WTC11 (cell line): Measurements from ENCODE around the gene UCN. TPM values are rescaled to one million over a fixed set of nuclear protein-coding genes. Genes with fewer than 3 reads are reported as not detected.

Experiments used
- ATAC-seq: fragments of 200-7000 bp; cut with Tn5 transposase; 2 replicates; pipeline ENCODE4 v1.10.0; 2021; ENCODE audit warnings: mild to moderate bottlenecking, moderate library complexity
- CTCF ChIA-PET: fragments of 300-600 bp; sonication (Branson Sonifier 250); formaldehyde crosslinking; loops from one replicate; lab custom pipeline; 2021; ENCODE audit warnings: antibody characterized with exemption; lab: Charles Lee
- POLR2A ChIA-PET: fragments of 350-600 bp; sonication (Branson Sonifier 250); formaldehyde crosslinking; loops from one replicate; lab custom pipeline; 2021; ENCODE audit warnings: antibody characterized with exemption; lab: Charles Lee
- DNase-seq: peaks from one replicate; pipeline ENCODE4 v3.0.0; 2021; ENCODE audit warnings: low spot score
- H3K27ac Mint-ChIP-seq: 2 replicates; pipeline ENCODE4 v1.8.0; 2021; ENCODE audit warnings: mixed read lengths
- H3K27me3 Mint-ChIP-seq: 2 replicates; pipeline ENCODE4 v1.8.0; 2021; ENCODE audit warnings: low read depth, mild to moderate bottlenecking, moderate library complexity, mixed read lengths
- H3K36me3 Mint-ChIP-seq: 2 replicates; pipeline ENCODE4 v1.8.0; 2021; ENCODE audit warnings: mixed read lengths
- H3K4me1 Mint-ChIP-seq: 2 replicates; pipeline ENCODE4 v1.8.0; 2022; ENCODE audit warnings: mixed read lengths
- H3K4me3 Mint-ChIP-seq: 2 replicates; pipeline ENCODE4 v1.8.0; 2021; ENCODE audit warnings: mild to moderate bottlenecking, moderate library complexity, mixed read lengths
- H3K9me3 Mint-ChIP-seq: 2 replicates; pipeline ENCODE4 v1.8.0; 2021; ENCODE audit warnings: mixed read lengths
- CBFB ChIP-seq: sonication (generic); formaldehyde crosslinking; IDR thresholded peaks from 2 replicates; pipeline ENCODE4 v1.8.1; 2022; ENCODE audit warnings: mild to moderate bottlenecking, low read depth, missing genetic modification reagents
- CREM ChIP-seq: sonication (generic); formaldehyde crosslinking; IDR thresholded peaks from 2 replicates; pipeline ENCODE4 v1.8.1; 2022; ENCODE audit warnings: mild to moderate bottlenecking, missing genetic modification reagents, moderate library complexity
- EMX1 ChIP-seq: fragments of 250-450 bp; sonication (Bioruptor Pico); IDR thresholded peaks from 2 replicates; pipeline ENCODE4 v1.8.0; 2021; ENCODE audit warnings: mild to moderate bottlenecking
- ETV6 ChIP-seq: sonication (generic); formaldehyde crosslinking; IDR thresholded peaks from 2 replicates; pipeline ENCODE4 v1.8.1; 2022; ENCODE audit warnings: mild to moderate bottlenecking, missing genetic modification reagents
- FOXP4 ChIP-seq: sonication (generic); formaldehyde crosslinking; IDR thresholded peaks from 2 replicates; pipeline ENCODE4 v1.8.0; 2022; ENCODE audit warnings: mild to moderate bottlenecking, missing genetic modification reagents
- GTF2I ChIP-seq: fragments of 250-450 bp; sonication (Bioruptor Pico); conservative IDR thresholded peaks from 2 replicates; pipeline ENCODE4 v1.4.0; 2021; ENCODE audit warnings: mild to moderate bottlenecking
- IRF1 ChIP-seq: sonication (generic); formaldehyde crosslinking; IDR thresholded peaks from 2 replicates; pipeline ENCODE4 v1.8.0; 2023; ENCODE audit warnings: missing genetic modification reagents
- IRF2 ChIP-seq: sonication (generic); formaldehyde crosslinking; IDR thresholded peaks from 2 replicates; pipeline ENCODE4 v1.8.0; 2022; ENCODE audit warnings: low read depth, missing genetic modification reagents, borderline replicate concordance
- JAZF1 ChIP-seq: fragments of 250-450 bp; sonication (Bioruptor Pico); IDR thresholded peaks from 2 replicates; pipeline ENCODE4 v1.9.0; 2021; ENCODE audit warnings: moderate library complexity, mild to moderate bottlenecking, inconsistent platforms
- RELA ChIP-seq: sonication (generic); formaldehyde crosslinking; IDR thresholded peaks from 2 replicates; pipeline ENCODE4 v1.8.1; 2022; ENCODE audit warnings: missing genetic modification reagents, mild to moderate bottlenecking, borderline replicate concordance
- TEAD4 ChIP-seq: sonication (generic); formaldehyde crosslinking; IDR thresholded peaks from 2 replicates; pipeline ENCODE4 v1.8.0; 2022; ENCODE audit warnings: mild to moderate bottlenecking, missing genetic modification reagents
- ZBTB21 ChIP-seq: sonication (generic); formaldehyde crosslinking; IDR thresholded peaks from 2 replicates; pipeline ENCODE4 v1.8.1; 2023; ENCODE audit warnings: mild to moderate bottlenecking, missing genetic modification reagents, borderline replicate concordance
- ZNF219 ChIP-seq: sonication (generic); formaldehyde crosslinking; IDR thresholded peaks from 2 replicates; pipeline ENCODE4 v1.8.0; 2023; ENCODE audit warnings: missing genetic modification reagents, mild to moderate bottlenecking, borderline replicate concordance
- ZNF416 ChIP-seq: fragments of 250-450 bp; sonication (Bioruptor Pico); IDR thresholded peaks from 2 replicates; pipeline ENCODE4 v1.9.0; 2021; ENCODE audit warnings: mild to moderate bottlenecking, inconsistent platforms
- total RNA-seq: library from RNA; stranded (reverse); gene quantifications from 3 replicates; pipeline ENCODE4 v1.2.3, GENCODE V29; 2021
- TF ChIP-seq, protein P1 (sequence below): fragments of 250-450 bp; sonication (Bioruptor Pico); IDR thresholded peaks from 2 replicates; pipeline ENCODE4 v1.9.0; 2021; ENCODE audit warnings: mild to moderate bottlenecking, borderline replicate concordance
- TF ChIP-seq, protein P2 (sequence below): sonication (generic); formaldehyde crosslinking; IDR thresholded peaks from 2 replicates; pipeline ENCODE4 v1.8.0; 2022; ENCODE audit warnings: missing genetic modification reagents
- TF ChIP-seq, protein P3 (sequence below): sonication (generic); formaldehyde crosslinking; IDR thresholded peaks from 2 replicates; pipeline ENCODE4 v1.8.1; 2022; ENCODE audit warnings: mild to moderate bottlenecking, moderate library complexity, missing genetic modification reagents
- TF ChIP-seq, protein P4 (sequence below): sonication (generic); formaldehyde crosslinking; IDR thresholded peaks from 2 replicates; pipeline ENCODE4 v1.8.1; 2022; ENCODE audit warnings: missing genetic modification reagents, borderline replicate concordance

The UCN gene
- total RNA-seq, 1 experiment from 2014 or later: 0.68 TPM

GRCh38 chr2:27316655-27317412 is 8.6 kb upstream of the UCN start (continued):
- TF ChIP-seq, protein P1, sequence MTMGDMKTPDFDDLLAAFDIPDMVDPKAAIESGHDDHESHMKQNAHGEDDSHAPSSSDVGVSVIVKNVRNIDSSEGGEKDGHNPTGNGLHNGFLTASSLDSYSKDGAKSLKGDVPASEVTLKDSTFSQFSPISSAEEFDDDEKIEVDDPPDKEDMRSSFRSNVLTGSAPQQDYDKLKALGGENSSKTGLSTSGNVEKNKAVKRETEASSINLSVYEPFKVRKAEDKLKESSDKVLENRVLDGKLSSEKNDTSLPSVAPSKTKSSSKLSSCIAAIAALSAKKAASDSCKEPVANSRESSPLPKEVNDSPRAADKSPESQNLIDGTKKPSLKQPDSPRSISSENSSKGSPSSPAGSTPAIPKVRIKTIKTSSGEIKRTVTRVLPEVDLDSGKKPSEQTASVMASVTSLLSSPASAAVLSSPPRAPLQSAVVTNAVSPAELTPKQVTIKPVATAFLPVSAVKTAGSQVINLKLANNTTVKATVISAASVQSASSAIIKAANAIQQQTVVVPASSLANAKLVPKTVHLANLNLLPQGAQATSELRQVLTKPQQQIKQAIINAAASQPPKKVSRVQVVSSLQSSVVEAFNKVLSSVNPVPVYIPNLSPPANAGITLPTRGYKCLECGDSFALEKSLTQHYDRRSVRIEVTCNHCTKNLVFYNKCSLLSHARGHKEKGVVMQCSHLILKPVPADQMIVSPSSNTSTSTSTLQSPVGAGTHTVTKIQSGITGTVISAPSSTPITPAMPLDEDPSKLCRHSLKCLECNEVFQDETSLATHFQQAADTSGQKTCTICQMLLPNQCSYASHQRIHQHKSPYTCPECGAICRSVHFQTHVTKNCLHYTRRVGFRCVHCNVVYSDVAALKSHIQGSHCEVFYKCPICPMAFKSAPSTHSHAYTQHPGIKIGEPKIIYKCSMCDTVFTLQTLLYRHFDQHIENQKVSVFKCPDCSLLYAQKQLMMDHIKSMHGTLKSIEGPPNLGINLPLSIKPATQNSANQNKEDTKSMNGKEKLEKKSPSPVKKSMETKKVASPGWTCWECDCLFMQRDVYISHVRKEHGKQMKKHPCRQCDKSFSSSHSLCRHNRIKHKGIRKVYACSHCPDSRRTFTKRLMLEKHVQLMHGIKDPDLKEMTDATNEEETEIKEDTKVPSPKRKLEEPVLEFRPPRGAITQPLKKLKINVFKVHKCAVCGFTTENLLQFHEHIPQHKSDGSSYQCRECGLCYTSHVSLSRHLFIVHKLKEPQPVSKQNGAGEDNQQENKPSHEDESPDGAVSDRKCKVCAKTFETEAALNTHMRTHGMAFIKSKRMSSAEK (CRISPR knock-in tag): no peak
- TF ChIP-seq TEAD4: no peak

GRCh38 chr2:27315122-27315521 is 6.9 kb upstream of the UCN start:
- Mint-ChIP-seq H3K36me3 (no peaks in the 10 kb centered on the region), H3K4me3 (no peak overlapping the region), H3K27ac (no peak overlapping the region), H3K27me3 (no peaks in the 10 kb centered on the region; the same call in none of the 2 replicates), H3K9me3 (no peaks in the 10 kb centered on the region), H3K4me1 (peaks cover 6% of the 10 kb centered on the region)
- ChIA-PET CTCF (interaction anchor here (1.5 to 2.7 kb wide), 2 partner anchors 12 to 64 kb away, joined by 3 to 20 read pairs; no protein-coding TSS in a partner anchor), POLR2A (interaction anchor here (0.6 kb wide), 1 partner anchor 12 kb away, joined by 4 read pairs; no protein-coding TSS in a partner anchor)
- TF ChIP-seq, protein P2, sequence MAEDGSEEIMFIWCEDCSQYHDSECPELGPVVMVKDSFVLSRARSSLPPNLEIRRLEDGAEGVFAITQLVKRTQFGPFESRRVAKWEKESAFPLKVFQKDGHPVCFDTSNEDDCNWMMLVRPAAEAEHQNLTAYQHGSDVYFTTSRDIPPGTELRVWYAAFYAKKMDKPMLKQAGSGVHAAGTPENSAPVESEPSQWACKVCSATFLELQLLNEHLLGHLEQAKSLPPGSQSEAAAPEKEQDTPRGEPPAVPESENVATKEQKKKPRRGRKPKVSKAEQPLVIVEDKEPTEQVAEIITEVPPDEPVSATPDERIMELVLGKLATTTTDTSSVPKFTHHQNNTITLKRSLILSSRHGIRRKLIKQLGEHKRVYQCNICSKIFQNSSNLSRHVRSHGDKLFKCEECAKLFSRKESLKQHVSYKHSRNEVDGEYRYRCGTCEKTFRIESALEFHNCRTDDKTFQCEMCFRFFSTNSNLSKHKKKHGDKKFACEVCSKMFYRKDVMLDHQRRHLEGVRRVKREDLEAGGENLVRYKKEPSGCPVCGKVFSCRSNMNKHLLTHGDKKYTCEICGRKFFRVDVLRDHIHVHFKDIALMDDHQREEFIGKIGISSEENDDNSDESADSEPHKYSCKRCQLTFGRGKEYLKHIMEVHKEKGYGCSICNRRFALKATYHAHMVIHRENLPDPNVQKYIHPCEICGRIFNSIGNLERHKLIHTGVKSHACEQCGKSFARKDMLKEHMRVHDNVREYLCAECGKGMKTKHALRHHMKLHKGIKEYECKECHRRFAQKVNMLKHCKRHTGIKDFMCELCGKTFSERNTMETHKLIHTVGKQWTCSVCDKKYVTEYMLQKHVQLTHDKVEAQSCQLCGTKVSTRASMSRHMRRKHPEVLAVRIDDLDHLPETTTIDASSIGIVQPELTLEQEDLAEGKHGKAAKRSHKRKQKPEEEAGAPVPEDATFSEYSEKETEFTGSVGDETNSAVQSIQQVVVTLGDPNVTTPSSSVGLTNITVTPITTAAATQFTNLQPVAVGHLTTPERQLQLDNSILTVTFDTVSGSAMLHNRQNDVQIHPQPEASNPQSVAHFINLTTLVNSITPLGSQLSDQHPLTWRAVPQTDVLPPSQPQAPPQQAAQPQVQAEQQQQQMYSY (CRISPR knock-in tag): no peak
- TF ChIP-seq CREM (CRISPR knock-in tag): no peak
- TF ChIP-seq IRF2 (CRISPR knock-in tag): no peak
- TF ChIP-seq, protein P3, sequence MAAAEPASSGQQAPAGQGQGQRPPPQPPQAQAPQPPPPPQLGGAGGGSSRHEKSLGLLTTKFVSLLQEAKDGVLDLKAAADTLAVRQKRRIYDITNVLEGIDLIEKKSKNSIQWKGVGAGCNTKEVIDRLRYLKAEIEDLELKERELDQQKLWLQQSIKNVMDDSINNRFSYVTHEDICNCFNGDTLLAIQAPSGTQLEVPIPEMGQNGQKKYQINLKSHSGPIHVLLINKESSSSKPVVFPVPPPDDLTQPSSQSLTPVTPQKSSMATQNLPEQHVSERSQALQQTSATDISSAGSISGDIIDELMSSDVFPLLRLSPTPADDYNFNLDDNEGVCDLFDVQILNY: no peak
- no peak for TF ChIP-seq ZNF416 (CRISPR knock-in tag)
- TF ChIP-seq, protein P4, sequence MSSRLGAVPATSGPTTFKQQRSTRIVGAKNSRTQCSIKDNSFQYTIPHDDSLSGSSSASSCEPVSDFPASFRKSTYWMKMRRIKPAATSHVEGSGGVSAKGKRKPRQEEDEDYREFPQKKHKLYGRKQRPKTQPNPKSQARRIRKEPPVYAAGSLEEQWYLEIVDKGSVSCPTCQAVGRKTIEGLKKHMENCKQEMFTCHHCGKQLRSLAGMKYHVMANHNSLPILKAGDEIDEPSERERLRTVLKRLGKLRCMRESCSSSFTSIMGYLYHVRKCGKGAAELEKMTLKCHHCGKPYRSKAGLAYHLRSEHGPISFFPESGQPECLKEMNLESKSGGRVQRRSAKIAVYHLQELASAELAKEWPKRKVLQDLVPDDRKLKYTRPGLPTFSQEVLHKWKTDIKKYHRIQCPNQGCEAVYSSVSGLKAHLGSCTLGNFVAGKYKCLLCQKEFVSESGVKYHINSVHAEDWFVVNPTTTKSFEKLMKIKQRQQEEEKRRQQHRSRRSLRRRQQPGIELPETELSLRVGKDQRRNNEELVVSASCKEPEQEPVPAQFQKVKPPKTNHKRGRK: no peak
- TF ChIP-seq CBFB: no peak
- TF ChIP-seq GTF2I (CRISPR knock-in tag): no peak
- TF ChIP-seq IRF1: no peak
- TF ChIP-seq FOXP4: no peak
- no peak for TF ChIP-seq RELA
- TF ChIP-seq ETV6 (CRISPR knock-in tag): no peak
- TF ChIP-seq EMX1 (CRISPR knock-in tag): no peak
- no peak for TF ChIP-seq JAZF1 (CRISPR knock-in tag)
- no peak for TF ChIP-seq ZBTB21 (CRISPR knock-in tag)
- TF ChIP-seq ZNF219: no peak
- DNase-seq (no peak), ATAC-seq (peak; percentile 65)
